Esophagus mucosa (tissue), 1 donor: Measurements from ENCODE around the gene COL4A3. TPM values are rescaled to one million over a fixed set of nuclear protein-coding genes. Genes with fewer than 3 reads are reported as not detected.

Experiments used
- ATAC-seq: fragments of 200-7000 bp; cut with Tn5 transposase; one replicate; pipeline ENCODE4 v1.9.1; 2020
- total RNA-seq: library from RNA; stranded (reverse); gene quantifications from one replicate; pipeline ENCODE4 v1.2.4, GENCODE V29; 2023
- donor health status: DM: yes; HTN: yes; CAD: no.

COL4A3 gene
- total RNA-seq, 1 donor from 2014 or later = 0.76 TPM

DNA sequence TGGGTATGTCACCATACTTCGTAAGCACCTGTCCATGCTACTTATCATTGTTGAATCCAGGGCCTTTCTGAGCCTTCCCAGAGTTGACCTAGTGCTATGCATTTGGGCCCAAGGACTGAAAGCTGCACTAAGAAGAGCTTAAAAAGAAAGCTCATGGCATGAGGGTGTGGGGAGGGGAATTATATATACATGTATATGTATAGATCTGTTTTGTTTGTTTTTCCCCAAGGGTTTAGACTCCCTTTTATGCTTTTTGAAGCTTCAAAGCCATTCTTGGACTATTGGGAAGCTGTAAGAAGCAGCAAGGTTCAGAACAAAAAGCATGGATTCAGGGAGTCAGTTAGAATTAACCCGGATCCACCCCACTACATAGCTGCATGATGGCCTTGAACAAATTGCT, 183.9 kb downstream of the COL4A3 start:
- no peak for ATAC-seq

DNA sequence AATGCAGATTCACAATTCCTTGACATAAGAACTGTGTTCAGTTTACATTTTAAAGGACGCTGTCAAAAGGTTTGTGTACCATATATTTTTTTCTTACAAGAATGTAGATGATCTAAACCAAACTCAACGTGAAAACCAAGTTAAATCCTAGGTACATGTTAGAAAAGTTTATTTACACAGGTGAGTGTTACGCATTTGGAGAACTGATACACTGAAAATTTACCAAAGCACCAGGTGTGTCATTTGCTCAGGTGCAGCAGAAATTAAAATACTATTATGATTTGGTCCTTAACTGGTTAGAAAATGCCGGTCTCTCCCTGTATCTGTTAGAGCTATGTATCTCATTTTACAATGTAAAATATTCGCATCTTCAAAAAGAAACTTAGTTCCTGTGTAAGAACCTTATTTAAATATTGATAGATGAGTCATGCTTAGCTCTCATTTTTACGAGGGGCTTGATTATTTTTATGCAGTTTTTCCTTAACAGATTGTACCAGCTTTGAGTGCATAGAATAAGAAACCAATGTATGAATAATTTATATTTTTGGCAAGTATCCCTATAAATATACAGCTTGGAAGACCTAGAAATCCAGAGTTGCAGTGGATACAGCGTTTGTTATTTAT, 185.7 kb downstream of the COL4A3 start:
- no peak for ATAC-seq

DNA sequence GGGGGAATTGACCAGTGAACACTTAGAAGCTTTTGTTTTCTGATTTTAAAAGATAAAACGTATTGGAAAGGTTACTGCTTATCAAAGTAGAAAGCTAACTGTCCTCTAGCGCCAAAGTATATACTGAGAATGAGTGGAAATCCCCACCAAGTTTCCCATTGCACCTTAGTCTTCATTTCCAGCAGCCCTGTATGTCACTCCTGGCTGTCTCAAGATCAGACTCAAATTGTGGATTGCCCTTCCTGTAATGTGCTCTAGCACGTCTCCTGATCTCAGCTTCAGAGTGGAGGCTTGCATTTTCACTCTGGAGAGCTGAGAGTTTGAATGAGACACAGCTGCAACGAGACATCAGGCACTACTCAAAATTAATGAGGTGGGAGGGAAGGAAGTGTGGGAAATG, 187.2 kb downstream of the COL4A3 start:
- no peak for ATAC-seq

DNA sequence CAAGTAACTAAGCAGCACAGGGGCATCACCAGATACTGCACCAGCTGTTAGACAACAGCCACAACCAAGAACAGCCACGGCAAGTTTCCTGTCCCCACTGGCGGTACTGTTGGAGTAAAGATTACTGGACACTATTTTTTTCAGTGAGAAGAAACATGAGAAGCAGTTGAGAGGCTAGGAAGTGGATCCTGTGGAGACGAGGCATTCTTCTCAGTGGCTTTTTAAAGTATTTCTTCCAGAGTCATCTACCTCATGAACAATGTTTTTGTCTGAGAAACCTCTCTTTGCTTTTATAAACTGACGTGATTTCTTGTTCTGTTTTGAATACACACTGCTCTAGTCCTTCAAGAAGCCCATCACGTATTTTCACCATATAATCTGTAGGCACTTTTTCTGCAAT, 195.9 kb downstream of the COL4A3 start:
- no peak for ATAC-seq

DNA sequence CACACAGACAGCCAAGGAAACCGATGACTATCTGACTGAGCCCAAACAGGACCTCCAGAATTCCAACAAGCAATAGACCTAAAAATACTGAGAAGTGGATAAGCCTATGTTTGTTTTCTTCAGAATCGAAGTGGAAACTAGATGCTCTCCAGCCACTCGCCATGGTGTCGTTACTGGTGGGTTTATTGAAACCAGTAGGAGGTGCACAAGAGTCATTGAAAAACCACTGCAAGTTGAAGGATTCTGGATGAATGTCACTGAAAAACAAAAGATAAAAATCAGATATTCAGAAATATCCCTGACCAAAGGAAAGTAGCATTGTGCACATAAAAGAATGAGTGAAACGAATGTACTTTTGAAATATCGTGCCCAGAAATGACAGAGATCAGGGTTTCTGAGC, 199.3 kb downstream of the COL4A3 start:
- ATAC-seq = no peak

Other genes starting within 250 kb of the COL4A3 start
- gene COL4A4, start 419 bp upstream of the COL4A3 start, total RNA-seq = 0.24 TPM
- gene MFF, start 160.6 kb downstream of the COL4A3 start, total RNA-seq = 45.7 TPM
- gene TM4SF20, start 214.7 kb downstream of the COL4A3 start, total RNA-seq = not detected
- not detected for gene SCYGR1, start 223.3 kb downstream of the COL4A3 start, total RNA-seq